ENCODE results near the gene SYTL3. TPM values are rescaled to one million over a fixed set of nuclear protein-coding genes. Genes with fewer than 3 reads are reported as not detected.

SYTL3 gene
- total and polyA plus RNA-seq, 2 donors (not counting 1 experiment from before 2014, with no cell fraction given): 1.1 to 5.4 TPM

DNA sequence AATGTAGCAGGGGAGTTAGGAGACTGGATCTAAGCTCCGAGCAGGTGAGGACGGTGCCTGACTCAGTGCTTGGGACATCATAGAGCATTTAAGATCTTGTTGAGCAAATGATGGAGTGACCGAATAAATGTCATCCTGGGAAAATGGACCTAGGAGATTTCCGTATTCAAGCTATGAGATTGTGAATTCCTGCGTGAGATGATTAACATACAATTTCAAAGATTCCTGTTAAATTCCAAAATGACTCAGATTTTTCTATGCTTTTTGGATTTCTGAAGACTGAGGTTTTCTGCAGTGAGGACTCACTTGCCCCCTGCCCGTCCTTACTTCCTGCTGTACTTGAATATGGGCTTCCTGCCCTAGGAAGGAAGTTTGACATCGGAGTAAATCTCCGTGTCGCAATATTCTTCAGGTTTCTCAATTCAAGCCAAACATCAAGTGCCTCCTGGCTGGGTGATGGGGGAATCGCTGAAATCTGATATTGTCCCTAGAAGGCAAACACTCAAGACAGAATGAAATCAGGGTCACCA is 5.2 kb downstream of the SYTL3 start:
- Histone ChIP-seq H3K4me1 (ENCODE audit: control insufficient read depth in 2 of 2, insufficient read depth in 2 of 2, low read length in 2 of 2) (peaks cover 5 to 8% of the 10 kb centered on the region in 2 donors), H3K4me2 (replicated peaks; ENCODE audit: low read depth, low read length, poor library complexity, severe bottlenecking) (no peak overlapping the region)

More for the DNA sequence above, 5.2 kb downstream of the SYTL3 start:
- Histone ChIP-seq H4K20me1 (ENCODE audit: control insufficient read depth, insufficient read depth, low read length, poor library complexity, severe bottlenecking) (no peaks in the 10 kb centered on the region), H3K9me3 (ENCODE audit: control extremely low read depth in 1 of 3, control insufficient read depth in 2 of 3, insufficient read depth in 1 of 3, low read length in 2 of 3) (no peaks in the 10 kb centered on the region), H3K9ac (ENCODE audit: low read length) (no peak overlapping the region), H3K27me3 (replicated peaks in 1 of 4; ENCODE audit: control extremely low read depth in 1 of 4, control insufficient read depth in 3 of 4, insufficient read depth in 4 of 4, low read length in 3 of 4) (peaks cover 0 to 7% (median 0%) of the 10 kb centered on the region in 4 experiments), H3K36me3 (replicated peaks in 1 of 2; ENCODE audit: control extremely low read depth in 1 of 2, control insufficient read depth in 1 of 2, extremely low read depth in 1 of 2, insufficient read depth in 2 of 2, low read length in 1 of 2) (no peaks in the 10 kb centered on the region), H3K4me3 (ENCODE audit: control extremely low read depth in 1 of 5, extremely low read depth in 1 of 5, insufficient read depth in 1 of 5, low read depth in 2 of 5, low read length in 4 of 5) (no peak overlapping the region), H3K27ac (ENCODE audit: low read length in 2 of 2) (no peak overlapping the region), H2AFZ (ENCODE audit: insufficient read depth, low read depth, low read length, poor library complexity, severe bottlenecking) (no peak overlapping the region), H3K79me2 (ENCODE audit: control insufficient read depth, insufficient read depth, low read length) (no peaks in the 10 kb centered on the region)
- Mint-ChIP-seq H3K9me3 (ENCODE audit: insufficient read depth) (no peaks in the 10 kb centered on the region), H3K27me3 (peaks cover 15% of the 10 kb centered on the region), H3K4me3 (no peak overlapping the region), H3K4me1 (peaks cover 14% of the 10 kb centered on the region), H3K27ac (no peak overlapping the region)
- intact Hi-C loops (cut with micrococcal nuclease): no loop called here
- POLR2A ChIA-PET: interaction anchor here (0.6 kb wide), 1 partner anchor 29 kb away, joined by 3 read pairs; no protein-coding TSS in a partner anchor
- ATAC-seq (ENCODE audit: low read depth) (no peak), DNase-seq (no peak)
- 80% methylated on average over 3 of the region's 10 CpGs for WGBS (ENCODE audit: insufficient coverage)
- CTCF ChIA-PET: no interaction called here
- TF ChIP-seq, protein P1, sequence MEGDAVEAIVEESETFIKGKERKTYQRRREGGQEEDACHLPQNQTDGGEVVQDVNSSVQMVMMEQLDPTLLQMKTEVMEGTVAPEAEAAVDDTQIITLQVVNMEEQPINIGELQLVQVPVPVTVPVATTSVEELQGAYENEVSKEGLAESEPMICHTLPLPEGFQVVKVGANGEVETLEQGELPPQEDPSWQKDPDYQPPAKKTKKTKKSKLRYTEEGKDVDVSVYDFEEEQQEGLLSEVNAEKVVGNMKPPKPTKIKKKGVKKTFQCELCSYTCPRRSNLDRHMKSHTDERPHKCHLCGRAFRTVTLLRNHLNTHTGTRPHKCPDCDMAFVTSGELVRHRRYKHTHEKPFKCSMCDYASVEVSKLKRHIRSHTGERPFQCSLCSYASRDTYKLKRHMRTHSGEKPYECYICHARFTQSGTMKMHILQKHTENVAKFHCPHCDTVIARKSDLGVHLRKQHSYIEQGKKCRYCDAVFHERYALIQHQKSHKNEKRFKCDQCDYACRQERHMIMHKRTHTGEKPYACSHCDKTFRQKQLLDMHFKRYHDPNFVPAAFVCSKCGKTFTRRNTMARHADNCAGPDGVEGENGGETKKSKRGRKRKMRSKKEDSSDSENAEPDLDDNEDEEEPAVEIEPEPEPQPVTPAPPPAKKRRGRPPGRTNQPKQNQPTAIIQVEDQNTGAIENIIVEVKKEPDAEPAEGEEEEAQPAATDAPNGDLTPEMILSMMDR (IDR thresholded peaks at IDR 0.05): no peak
- TF ChIP-seq EZH2 (IDR thresholded peaks at IDR 0.05; ENCODE audit: borderline replicate concordance, insufficient read depth, low read depth, low read length, poor library complexity, severe bottlenecking): no peak

Measured in B cell (primary cell).